Activated CD4-positive, alpha-beta T cell treated with anti-CD3 and anti-CD28 coated beads, Interleukin-2, amount 50 U/mL, for 16 hours (primary cell): ENCODE measurements around the gene CPZ.
"Not testable (repeated sequence)": the region's sequence is repeated elsewhere in the genome, so short reads cannot be mapped to it uniquely, and the experiment has no call there.

Experiments used
- DNase-seq: peaks from one replicate; pipeline ENCODE4 v3.0.0-alpha.2; 2020

The CPZ gene

GRCh38 chr4:8557151-8558076, 35.2 kb upstream of the CPZ start:
- no peak for DNase-seq

- DNase-seq = no peak
Measured at GRCh38 chr4:8558080-8558960, 34.2 kb upstream of the CPZ start.

- no peak for DNase-seq
Measured at GRCh38 chr4:8559011-8559410, 33.6 kb upstream of the CPZ start.

DNA sequence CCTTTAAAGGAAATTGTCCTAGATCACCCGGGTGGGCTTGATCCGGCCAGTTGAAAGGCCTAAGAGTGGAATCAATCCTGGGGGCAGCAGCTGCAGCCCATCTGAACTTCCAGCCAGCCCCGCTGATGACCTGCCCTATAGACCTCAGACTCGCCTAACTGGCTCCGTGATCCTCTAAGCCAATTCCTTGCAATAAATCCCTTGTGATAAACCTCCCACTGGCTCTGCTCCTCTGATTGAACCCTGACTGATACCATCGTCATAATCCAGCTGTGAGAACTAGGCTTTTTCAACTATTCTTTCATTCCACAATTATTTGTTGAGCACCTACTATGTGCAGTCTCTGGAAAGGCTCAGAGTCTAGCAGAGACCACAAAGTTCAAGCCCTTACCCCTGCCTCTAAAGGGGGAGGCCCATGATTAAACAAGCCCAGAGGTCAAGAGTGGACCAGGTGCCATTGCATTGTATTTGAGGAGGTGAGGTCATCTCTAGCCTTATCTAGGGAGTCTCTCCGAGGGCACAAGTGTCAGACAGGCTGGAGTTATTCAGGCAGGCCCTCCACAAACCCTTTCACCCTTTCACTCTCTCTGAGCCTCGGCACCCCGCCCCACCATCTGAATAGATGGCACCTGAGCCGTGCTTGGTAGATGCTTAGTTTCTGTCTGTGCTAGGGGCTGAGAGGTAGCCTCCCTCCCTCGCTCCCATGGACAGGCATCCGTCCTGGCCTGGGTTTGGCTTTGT, 32.9 kb upstream of the CPZ start:
- no peak for DNase-seq

DNA sequence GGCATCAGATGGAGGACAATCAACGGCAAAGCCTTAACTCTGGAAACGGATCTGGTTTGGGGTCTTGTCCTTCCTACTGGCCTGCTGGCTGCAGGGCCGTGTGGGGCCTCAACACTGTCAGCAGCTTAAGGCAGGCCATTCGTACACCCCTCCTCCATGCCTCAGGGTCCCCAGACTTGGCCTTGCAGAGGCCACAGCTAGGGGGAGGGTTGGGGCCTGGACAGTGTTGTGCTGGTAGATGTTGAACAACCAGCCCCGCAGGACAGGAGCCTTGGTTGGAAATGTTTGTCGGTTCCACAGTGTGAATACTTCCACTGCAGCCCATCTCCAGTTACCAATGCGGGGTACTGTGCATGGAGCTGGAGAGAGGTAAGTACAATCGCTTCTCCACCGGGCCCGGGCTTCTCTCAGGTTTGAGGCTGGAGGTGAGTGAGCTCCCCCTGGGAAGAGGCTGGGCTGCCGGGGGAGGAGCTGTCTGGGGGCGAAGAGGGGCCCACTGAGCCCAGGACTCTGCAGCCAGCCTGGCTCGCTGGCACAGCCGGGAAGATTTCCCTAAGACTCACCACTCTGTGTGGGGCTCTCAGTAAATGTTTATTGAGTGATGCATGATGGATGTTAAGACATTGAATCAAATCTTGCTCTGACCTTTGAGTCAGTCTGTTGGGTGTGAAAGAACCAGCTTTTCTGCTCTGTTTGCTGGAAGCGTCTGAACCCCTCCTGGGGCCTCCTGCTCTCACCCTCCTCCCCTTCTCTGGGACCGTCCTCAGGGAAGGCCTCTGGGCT, 32.1 kb upstream of the CPZ start:
- no peak for DNase-seq

DNA sequence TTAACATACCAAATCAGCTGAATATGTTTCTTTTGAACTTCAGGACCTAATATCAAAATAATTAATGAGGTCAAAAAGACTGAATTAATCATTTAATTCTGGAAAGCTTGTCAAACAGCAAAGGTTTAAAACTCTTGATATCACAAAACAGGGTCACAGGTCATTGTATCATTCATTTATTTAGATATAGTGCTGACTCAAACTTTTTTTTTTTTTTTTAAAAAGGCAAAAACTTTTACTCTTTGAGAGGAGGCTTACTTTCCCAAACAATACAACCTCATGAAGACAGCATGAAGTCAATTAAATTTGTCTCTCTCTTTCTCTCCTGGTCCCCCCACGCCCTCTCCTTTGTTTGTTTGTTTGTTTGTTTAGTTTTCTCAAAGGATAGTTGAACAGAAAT, 28.0 kb upstream of the CPZ start:
- DNase-seq = no peak

- DNase-seq = no peak
Measured at GRCh38 chr4:8568068-8568668, 24.4 kb upstream of the CPZ start.

- DNase-seq = no peak
Measured at GRCh38 chr4:8570201-8570600, 22.4 kb upstream of the CPZ start.

GRCh38 chr4:8571702-8572685, 20.6 kb upstream of the CPZ start:
- no peak for DNase-seq

- no peak for DNase-seq
Measured at GRCh38 chr4:8573266-8573665, 19.3 kb upstream of the CPZ start.

- DNase-seq = no peak
Measured at GRCh38 chr4:8574796-8575370, 17.7 kb upstream of the CPZ start.

DNA sequence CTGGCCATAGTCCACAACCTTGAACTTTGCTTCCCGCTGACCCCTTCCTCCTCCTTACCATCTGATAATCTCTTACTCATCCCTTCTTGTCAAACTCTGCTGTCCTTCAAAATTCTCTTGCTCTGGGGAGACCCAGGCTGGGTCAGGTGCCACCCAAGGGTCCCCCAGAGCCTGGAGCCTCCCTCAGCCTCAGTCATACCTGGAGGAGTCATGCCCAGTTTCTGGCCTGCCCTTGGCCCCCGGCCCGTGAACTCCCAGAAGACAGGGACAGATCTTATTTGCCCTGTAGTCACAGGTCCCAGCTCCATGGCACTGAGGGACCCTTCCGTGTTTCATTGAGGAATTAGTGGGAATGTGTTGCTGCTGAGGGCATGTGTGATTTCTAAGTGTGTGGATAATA, 17.1 kb upstream of the CPZ start:
- DNase-seq = no peak

GRCh38 chr4:8576591-8576990, 16.0 kb upstream of the CPZ start:
- not testable (repeated sequence) for DNase-seq

- no peak for DNase-seq
Measured at GRCh38 chr4:8577046-8577445, 15.5 kb upstream of the CPZ start.

GRCh38 chr4:8577972-8578371, 14.6 kb upstream of the CPZ start:
- no peak for DNase-seq

DNA sequence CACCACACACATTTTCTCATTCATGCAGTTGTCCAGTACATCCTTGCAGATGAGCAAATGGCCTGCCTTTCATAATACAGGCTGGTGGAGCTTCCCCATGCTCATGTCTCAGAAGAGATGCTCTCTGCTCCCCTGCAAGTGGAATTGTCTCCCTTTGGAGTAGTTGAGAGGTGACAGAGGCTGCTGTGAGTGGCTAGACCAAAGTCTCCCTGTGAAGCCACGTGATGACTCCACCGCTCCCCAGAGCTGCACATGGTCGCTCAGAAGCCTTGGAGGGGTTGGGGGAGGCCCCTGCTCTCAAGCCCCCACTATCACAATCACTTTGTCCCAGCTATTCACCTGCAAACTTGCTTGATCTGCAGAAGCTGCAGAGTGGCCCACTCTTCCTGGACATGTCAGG, 13.8 kb upstream of the CPZ start:
- DNase-seq = no peak

GRCh38 chr4:8579526-8580320, 12.8 kb upstream of the CPZ start:
- DNase-seq = no peak

DNA sequence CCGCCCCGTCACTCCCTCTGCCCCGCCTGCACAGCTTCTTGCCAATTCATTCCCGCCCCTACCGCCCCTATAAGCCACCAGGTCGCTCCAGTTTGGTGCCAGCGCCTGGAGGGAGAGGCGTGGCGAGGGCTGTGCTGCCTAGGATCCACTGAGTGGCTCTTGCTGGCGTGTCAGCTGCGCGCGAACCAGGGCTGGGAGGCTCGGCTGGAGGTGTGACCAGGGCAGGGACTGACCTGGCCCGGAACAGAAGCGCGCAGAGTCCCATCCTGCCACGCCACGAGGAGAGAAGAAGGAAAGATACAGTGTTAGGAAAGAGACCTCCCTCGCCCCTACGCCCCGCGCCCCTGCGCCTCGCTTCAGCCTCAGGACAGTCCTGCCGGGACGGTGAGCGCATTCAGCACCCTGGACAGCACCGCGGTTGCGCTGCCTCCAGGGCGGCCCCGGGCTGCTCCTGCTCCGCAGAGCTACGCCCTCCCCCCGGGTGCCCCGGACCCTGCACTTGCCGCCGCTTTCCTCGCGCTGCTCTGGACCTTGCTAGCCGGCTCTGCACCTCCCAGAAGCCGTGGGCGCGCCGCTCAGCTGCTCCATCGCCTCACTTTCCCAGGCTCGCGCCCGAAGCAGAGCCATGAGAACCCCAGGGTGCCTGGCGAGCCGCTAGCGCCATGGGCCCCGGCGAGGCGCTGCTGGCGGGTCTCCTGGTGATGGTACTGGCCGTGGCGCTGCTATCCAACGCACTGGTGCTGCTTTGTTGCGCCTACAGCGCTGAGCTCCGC, 12.1 kb upstream of the CPZ start, which contains the start of gene GPR78:
Gene GPR78, plus strand, starts transcription at position 72 of the 773 bp plus-strand sequence. Its CDS starts 591 bp downstream, at position 663.
- DNase-seq = peak; percentile 20
